Measurements from ENCODE around the gene NAV3.

DNA sequence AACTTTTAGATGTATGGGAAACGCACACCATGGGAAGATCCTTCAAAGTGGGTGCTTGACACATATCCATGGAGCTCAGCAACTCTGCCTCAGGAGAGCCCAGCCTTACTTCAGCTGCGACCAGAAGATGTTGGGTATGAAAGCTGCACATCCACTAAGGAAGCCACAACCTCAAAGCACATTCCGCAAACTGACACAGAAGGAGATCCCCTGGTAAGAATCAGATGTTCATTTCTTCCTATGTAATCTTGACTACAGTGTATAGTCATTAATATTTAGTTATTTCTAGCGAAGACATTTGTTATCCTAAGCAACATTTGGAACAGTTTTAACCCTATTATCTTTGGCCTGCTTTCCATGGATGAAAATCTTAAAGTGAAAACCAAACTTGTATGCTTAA, 374.2 kb downstream of the NAV3 start:
- TF ChIP-seq, protein P1, sequence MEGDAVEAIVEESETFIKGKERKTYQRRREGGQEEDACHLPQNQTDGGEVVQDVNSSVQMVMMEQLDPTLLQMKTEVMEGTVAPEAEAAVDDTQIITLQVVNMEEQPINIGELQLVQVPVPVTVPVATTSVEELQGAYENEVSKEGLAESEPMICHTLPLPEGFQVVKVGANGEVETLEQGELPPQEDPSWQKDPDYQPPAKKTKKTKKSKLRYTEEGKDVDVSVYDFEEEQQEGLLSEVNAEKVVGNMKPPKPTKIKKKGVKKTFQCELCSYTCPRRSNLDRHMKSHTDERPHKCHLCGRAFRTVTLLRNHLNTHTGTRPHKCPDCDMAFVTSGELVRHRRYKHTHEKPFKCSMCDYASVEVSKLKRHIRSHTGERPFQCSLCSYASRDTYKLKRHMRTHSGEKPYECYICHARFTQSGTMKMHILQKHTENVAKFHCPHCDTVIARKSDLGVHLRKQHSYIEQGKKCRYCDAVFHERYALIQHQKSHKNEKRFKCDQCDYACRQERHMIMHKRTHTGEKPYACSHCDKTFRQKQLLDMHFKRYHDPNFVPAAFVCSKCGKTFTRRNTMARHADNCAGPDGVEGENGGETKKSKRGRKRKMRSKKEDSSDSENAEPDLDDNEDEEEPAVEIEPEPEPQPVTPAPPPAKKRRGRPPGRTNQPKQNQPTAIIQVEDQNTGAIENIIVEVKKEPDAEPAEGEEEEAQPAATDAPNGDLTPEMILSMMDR (conservative IDR thresholded peaks at IDR 0.05; ENCODE audit: low read depth in 2 of 2), result no peak
- TF ChIP-seq EZH2 (IDR thresholded peaks at IDR 0.05; ENCODE audit: low read depth, unreplicated experiment), result no peak
- no peak for TF ChIP-seq JUNB (IDR thresholded peaks at IDR 0.05; ENCODE audit: unreplicated experiment)
- no peak for TF ChIP-seq POLR2AphosphoS5 (IDR thresholded peaks at IDR 0.05; ENCODE audit: low read depth)
- no peak for TF ChIP-seq EZH2phosphoT487 (IDR thresholded peaks at IDR 0.05; ENCODE audit: unreplicated experiment)
- TF ChIP-seq, protein P2, sequence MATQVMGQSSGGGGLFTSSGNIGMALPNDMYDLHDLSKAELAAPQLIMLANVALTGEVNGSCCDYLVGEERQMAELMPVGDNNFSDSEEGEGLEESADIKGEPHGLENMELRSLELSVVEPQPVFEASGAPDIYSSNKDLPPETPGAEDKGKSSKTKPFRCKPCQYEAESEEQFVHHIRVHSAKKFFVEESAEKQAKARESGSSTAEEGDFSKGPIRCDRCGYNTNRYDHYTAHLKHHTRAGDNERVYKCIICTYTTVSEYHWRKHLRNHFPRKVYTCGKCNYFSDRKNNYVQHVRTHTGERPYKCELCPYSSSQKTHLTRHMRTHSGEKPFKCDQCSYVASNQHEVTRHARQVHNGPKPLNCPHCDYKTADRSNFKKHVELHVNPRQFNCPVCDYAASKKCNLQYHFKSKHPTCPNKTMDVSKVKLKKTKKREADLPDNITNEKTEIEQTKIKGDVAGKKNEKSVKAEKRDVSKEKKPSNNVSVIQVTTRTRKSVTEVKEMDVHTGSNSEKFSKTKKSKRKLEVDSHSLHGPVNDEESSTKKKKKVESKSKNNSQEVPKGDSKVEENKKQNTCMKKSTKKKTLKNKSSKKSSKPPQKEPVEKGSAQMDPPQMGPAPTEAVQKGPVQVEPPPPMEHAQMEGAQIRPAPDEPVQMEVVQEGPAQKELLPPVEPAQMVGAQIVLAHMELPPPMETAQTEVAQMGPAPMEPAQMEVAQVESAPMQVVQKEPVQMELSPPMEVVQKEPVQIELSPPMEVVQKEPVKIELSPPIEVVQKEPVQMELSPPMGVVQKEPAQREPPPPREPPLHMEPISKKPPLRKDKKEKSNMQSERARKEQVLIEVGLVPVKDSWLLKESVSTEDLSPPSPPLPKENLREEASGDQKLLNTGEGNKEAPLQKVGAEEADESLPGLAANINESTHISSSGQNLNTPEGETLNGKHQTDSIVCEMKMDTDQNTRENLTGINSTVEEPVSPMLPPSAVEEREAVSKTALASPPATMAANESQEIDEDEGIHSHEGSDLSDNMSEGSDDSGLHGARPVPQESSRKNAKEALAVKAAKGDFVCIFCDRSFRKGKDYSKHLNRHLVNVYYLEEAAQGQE (IDR thresholded peaks at IDR 0.05; ENCODE audit: unreplicated experiment), result no peak
